Parathyroid adenoma (tissue), 2 donors: ENCODE data around the gene RHBDD3.
A peak's percentile ranks its signal among the peaks of the same experiment; 100 is the strongest.
"Not testable (repeated sequence)": the region's sequence is repeated elsewhere in the genome, so short reads cannot be mapped to it uniquely, and the experiment has no call there.

Experiments used
- H2AFZ ChIP-seq: fragments of 300-600 bp; sonication (generic); one replicate; pipeline ENCODE4 v1.7.0; 2017; ENCODE audit warnings: antibody characterized with exemption, mild to moderate bottlenecking
- H3K27ac ChIP-seq: fragments of 300-600 bp; sonication (generic); one replicate; pipeline ENCODE4 v1.7.0; 2017
- H3K27me3 ChIP-seq: fragments of 300-600 bp; sonication (generic); one replicate; pipeline ENCODE4 v1.7.0; 2017; ENCODE audit warnings: low read length; ENCODE audit not compliant: control insufficient read depth, insufficient read depth
- H3K36me3 ChIP-seq: fragments of 300-600 bp; sonication (generic); one replicate; pipeline ENCODE4 v1.7.0; 2017; ENCODE audit warnings: low read length; ENCODE audit not compliant: control insufficient read depth, insufficient read depth
- H3K4me1 ChIP-seq: fragments of 300-600 bp; sonication (generic); one replicate; pipeline ENCODE4 v1.7.0; 2017; ENCODE audit warnings: control low read depth
- H3K4me2 ChIP-seq: fragments of 300-600 bp; sonication (generic); one replicate; pipeline ENCODE4 v1.7.0; 2017; ENCODE audit warnings: low read length
- H3K4me3 ChIP-seq: fragments of 300-600 bp; sonication (generic); one replicate; pipeline ENCODE4 v1.7.0; 2017; ENCODE audit warnings: low read depth, low read length
- H3K79me2 ChIP-seq: fragments of 300-600 bp; sonication (generic); one replicate; pipeline ENCODE4 v1.7.0; 2017; ENCODE audit warnings: control low read depth
- H3K9ac ChIP-seq: fragments of 300-600 bp; sonication (generic); one replicate; pipeline ENCODE4 v1.7.0; 2017; ENCODE audit warnings: mild to moderate bottlenecking
- H3K9me3 ChIP-seq: fragments of 300-600 bp; sonication (generic); one replicate; pipeline ENCODE4 v1.7.0; 2017; ENCODE audit warnings: low read length; ENCODE audit not compliant: control insufficient read depth
- CTCF ChIP-seq: fragments of 300-600 bp; sonication (generic); IDR thresholded peaks from one replicate; pipeline ENCODE4 v1.7.0; 2017; ENCODE audit warnings: antibody characterized with exemption, mild to moderate bottlenecking
- donor health status: primary hyperparathyroidism.

RHBDD3 gene

GRCh38 chr22:29245626-29246385 is 22.0 kb downstream of the RHBDD3 start:
- H3K4me3 ChIP-seq: no peak overlapping the region
- no peaks in the 10 kb centered on the region for H3K9me3 ChIP-seq
- no peaks in the 10 kb centered on the region for H3K36me3 ChIP-seq
- no peaks in the 10 kb centered on the region for H3K79me2 ChIP-seq
- no peaks in the 10 kb centered on the region for H3K27me3 ChIP-seq
- H3K9ac ChIP-seq: no peak overlapping the region
- peak; percentile 86 for TF ChIP-seq CTCF
- no peak overlapping the region for H3K4me2 ChIP-seq
- H2AFZ ChIP-seq: no peak overlapping the region
- no peaks in the 10 kb centered on the region for H3K4me1 ChIP-seq
- H3K27ac ChIP-seq: no peak overlapping the region

GRCh38 chr22:29244785-29245625 is 22.8 kb downstream of the RHBDD3 start:
- no peak for TF ChIP-seq CTCF
- Histone ChIP-seq H3K36me3 (no peaks in the 10 kb centered on the region), H3K4me1 (no peaks in the 10 kb centered on the region), H3K4me3 (no peak overlapping the region), H3K4me2 (no peak overlapping the region), H3K9me3 (no peaks in the 10 kb centered on the region), H3K79me2 (no peaks in the 10 kb centered on the region), H2AFZ (no peak overlapping the region), H3K27me3 (no peaks in the 10 kb centered on the region), H3K27ac (no peak overlapping the region), H3K9ac (no peak overlapping the region)

GRCh38 chr22:29243874-29244446 is 23.8 kb downstream of the RHBDD3 start:
- TF ChIP-seq CTCF: no peak
- no peak overlapping the region for H3K4me3 ChIP-seq
- H3K9me3 ChIP-seq: no peaks in the 10 kb centered on the region
- H3K27ac ChIP-seq: no peak overlapping the region
- no peaks in the 10 kb centered on the region for H3K36me3 ChIP-seq
- no peaks in the 10 kb centered on the region for H3K27me3 ChIP-seq
- H3K4me1 ChIP-seq: no peaks in the 10 kb centered on the region
- no peaks in the 10 kb centered on the region for H3K79me2 ChIP-seq
- H3K9ac ChIP-seq: no peak overlapping the region
- no peak overlapping the region for H3K4me2 ChIP-seq
- H2AFZ ChIP-seq: no peak overlapping the region

GRCh38 chr22:29240481-29240880 is 27.3 kb downstream of the RHBDD3 start:
- not testable (repeated sequence) for H3K9ac ChIP-seq, H3K4me1 ChIP-seq, H3K27ac ChIP-seq, H3K79me2 ChIP-seq, H3K4me3 ChIP-seq, H3K4me2 ChIP-seq, H2AFZ ChIP-seq, H3K9me3 ChIP-seq, H3K27me3 ChIP-seq, H3K36me3 ChIP-seq

GRCh38 chr22:29233277-29233877 is 34.4 kb downstream of the RHBDD3 start:
- Histone ChIP-seq H3K36me3 (no peaks in the 10 kb centered on the region), H3K4me1 (no peaks in the 10 kb centered on the region), H3K27me3 (no peaks in the 10 kb centered on the region), H3K79me2 (no peaks in the 10 kb centered on the region), H3K4me2 (no peak overlapping the region), H3K4me3 (no peak overlapping the region), H3K9me3 (no peaks in the 10 kb centered on the region), H3K27ac (no peak overlapping the region), H3K9ac (no peak overlapping the region), H2AFZ (no peak overlapping the region)
- no peak for TF ChIP-seq CTCF
